Measurements from ENCODE around the gene MMP2. TPM values are rescaled to one million over a fixed set of nuclear protein-coding genes. Genes with fewer than 3 reads are reported as not detected.

MMP2 gene
- total and polyA plus RNA-seq, 2 of the 8 experiments (the other 6 are each of a cell fraction or from before 2014, with no cell fraction given), result 33.6 to 58.2 TPM

- Histone ChIP-seq H4K5ac (ENCODE audit: insufficient read length, low read depth, low read length) (no peak overlapping the region), H2AFZ (ENCODE audit: low read length) (no peak overlapping the region), H3K79me1 (ENCODE audit: low read depth, low read length) (no peaks in the 10 kb centered on the region), H3K23me2 (ENCODE audit: low read depth, low read length) (no peaks in the 10 kb centered on the region), H2BK5ac (ENCODE audit: low read depth, low read length) (no peak overlapping the region), H3K9ac (replicated peaks in 1 of 4; ENCODE audit: extremely low read depth in 1 of 4, low read depth in 3 of 4, low read length in 3 of 4) (no peak overlapping the region), H2BK15ac (ENCODE audit: low read length) (no peak overlapping the region), H3K4me1 (replicated peaks in 1 of 4; ENCODE audit: control insufficient read depth in 3 of 4, insufficient read depth in 4 of 4, low read length in 3 of 4) (peaks cover 0 to 5% (median 2%) of the 10 kb centered on the region in 4 experiments; a peak in 1 of 7 replicates), H3K56ac (replicated peaks; ENCODE audit: insufficient read length, low read depth, low read length) (no peak overlapping the region), H3K27ac (ENCODE audit: low read depth, low read length) (no peak overlapping the region), H3K18ac (ENCODE audit: extremely low read depth, low read length) (no peak overlapping the region), H3K4me3 (ENCODE audit: extremely low read depth in 1 of 4, insufficient read depth in 2 of 4, low read depth in 3 of 4, low read length in 4 of 4) (no peak overlapping the region), H3K23ac (ENCODE audit: insufficient read length) (no peak overlapping the region), H4K8ac (ENCODE audit: extremely low read depth, insufficient read depth, low read length) (no peak overlapping the region), H2BK120ac (replicated peaks; ENCODE audit: low read depth, low read length) (no peak overlapping the region), H2BK12ac (ENCODE audit: low read depth, low read length) (no peak overlapping the region), H2BK20ac (ENCODE audit: low read length) (no peak overlapping the region), H3K79me2 (ENCODE audit: control insufficient read depth in 1 of 2, insufficient read depth in 2 of 2, low read length in 2 of 2) (no peaks in the 10 kb centered on the region), H4K91ac (replicated peaks; ENCODE audit: insufficient read length, low read length) (no peak overlapping the region), H3K14ac (ENCODE audit: insufficient read length) (no peak overlapping the region), H3K27me3 (replicated peaks in 1 of 4; ENCODE audit: control insufficient read depth in 3 of 4, extremely low read depth in 1 of 4, insufficient read depth in 3 of 4, low read length in 3 of 4) (no peaks in the 10 kb centered on the region), H3K4ac (replicated peaks; ENCODE audit: insufficient read length, low read depth, low read length) (no peak overlapping the region), H4K20me1 (replicated peaks in 1 of 2; ENCODE audit: control insufficient read depth in 1 of 2, insufficient read depth in 2 of 2, low read length in 2 of 2) (no peaks in the 10 kb centered on the region), H3K4me2 (ENCODE audit: insufficient read depth in 1 of 2, low read depth in 2 of 2, low read length in 2 of 2) (no peak overlapping the region), H3K9me3 (ENCODE audit: insufficient read depth in 2 of 2, low read depth in 1 of 2, low read length in 1 of 2) (no peaks in the 10 kb centered on the region), H2AK5ac (ENCODE audit: low read depth, low read length) (no peak overlapping the region), H3K36me3 (ENCODE audit: control insufficient read depth in 2 of 4, insufficient read depth in 4 of 4, low read length in 3 of 4) (no peaks in the 10 kb centered on the region; a peak in 1 of 8 replicates)
- 72% methylated on average over 3 of the region's 3 CpGs; no CpG with 5 or more reads in 1 of the 2 experiments for WGBS, 2 experiments (ENCODE audit: extremely low coverage in 1 of 2, insufficient coverage in 1 of 2, insufficient read length in 1 of 2, insufficient replicate concordance in 2 of 2, low coverage in 1 of 2, low lambda C conversion rate in 2 of 2, missing lambda C conversion rate in 1 of 2)
- POLR2A ChIA-PET (ENCODE audit: partially characterized antibody), result interaction anchor here (1.0 to 1.3 kb wide), 2 partner anchors 10 to 23 kb away, joined by 3 to 5 read pairs; no protein-coding TSS in a partner anchor
- DNase-seq (ENCODE audit: low read depth in 1 of 2, low spot score in 2 of 2) (no peak), FAIRE-seq (no peak)
- CTCF ChIA-PET (ENCODE audit: partially characterized antibody), result interaction anchor here (0.7 to 7.2 kb wide), 15 partner anchors 10 to 287 kb away, joined by 3 to 47 read pairs (median 11); partner anchors contain the start of gene MMP2
- TF ChIP-seq, protein P1, sequence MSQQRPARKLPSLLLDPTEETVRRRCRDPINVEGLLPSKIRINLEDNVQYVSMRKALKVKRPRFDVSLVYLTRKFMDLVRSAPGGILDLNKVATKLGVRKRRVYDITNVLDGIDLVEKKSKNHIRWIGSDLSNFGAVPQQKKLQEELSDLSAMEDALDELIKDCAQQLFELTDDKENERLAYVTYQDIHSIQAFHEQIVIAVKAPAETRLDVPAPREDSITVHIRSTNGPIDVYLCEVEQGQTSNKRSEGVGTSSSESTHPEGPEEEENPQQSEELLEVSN (IDR thresholded peaks at IDR 0.05), result no peak
- no peak for TF ChIP-seq HDAC6 (IDR thresholded peaks at IDR 0.05; ENCODE audit: low read depth, low read length)
- TF ChIP-seq TCF12 (IDR thresholded peaks at IDR 0.05; ENCODE audit: low read depth, low read length), result no peak
- TF ChIP-seq SP4 (IDR thresholded peaks at IDR 0.05; ENCODE audit: low read length), result no peak
- TF ChIP-seq, protein P2, sequence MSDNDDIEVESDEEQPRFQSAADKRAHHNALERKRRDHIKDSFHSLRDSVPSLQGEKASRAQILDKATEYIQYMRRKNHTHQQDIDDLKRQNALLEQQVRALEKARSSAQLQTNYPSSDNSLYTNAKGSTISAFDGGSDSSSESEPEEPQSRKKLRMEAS (IDR thresholded peaks at IDR 0.05), result no peak
- no peak for TF ChIP-seq BCL11A (IDR thresholded peaks at IDR 0.05; ENCODE audit: low read depth in 2 of 2, low read length in 2 of 2)
- TF ChIP-seq RXRA (IDR thresholded peaks at IDR 0.05; ENCODE audit: insufficient read depth, low read depth, low read length), result no peak
- TF ChIP-seq RAD21 (IDR thresholded peaks at IDR 0.05 in 1 of 2, conservative IDR thresholded peaks at IDR 0.05 in 1 of 2; ENCODE audit: low read depth in 2 of 2, low read length in 2 of 2), result no peak
- TF ChIP-seq PHF8 (conservative IDR thresholded peaks at IDR 0.05; ENCODE audit: low read depth, low read length), result no peak
These were observed 21.6 kb downstream of the MMP2 start for GRCh38 chr16:55500530-55501011.
